GM12892 (cell line): ENCODE data around the gene NINL.

Source experiments
- POLR2A ChIP-seq: IDR thresholded peaks from 2 replicates; pipeline ENCODE4 v1.6.1; 2011; ENCODE audit warnings: low read depth, low read length, control low read depth
- POLR2AphosphoS5 ChIP-seq: IDR thresholded peaks from 2 replicates; pipeline ENCODE4 v1.6.1; 2011; ENCODE audit warnings: low read depth, low read length, control low read depth
- TAF1 ChIP-seq: IDR thresholded peaks from 2 replicates; pipeline ENCODE4 v1.6.1; 2011; ENCODE audit warnings: low read depth, mild to moderate bottlenecking, control low read depth, low read length, borderline replicate concordance

GRCh38 chr20:25437153-25437581, 148.2 kb downstream of the NINL start:
- TF ChIP-seq POLR2A: no peak
- no peak for TF ChIP-seq POLR2AphosphoS5
- no peak for TF ChIP-seq TAF1
